Peyer's patch (tissue), 4 donors: Measurements from ENCODE around the gene DSG1. TPM values are rescaled to one million over a fixed set of nuclear protein-coding genes. Genes with fewer than 3 reads are reported as not detected.

Experiments
- DNase-seq, 3 donors: peaks; one replicate each; pipeline ENCODE4 v3.0.0-alpha.2; 2017 to 2019
- H3K27ac ChIP-seq, 4 donors: fragments of 200-600 bp; sonication (generic); one replicate each; pipeline ENCODE4 v1.5.1; 2016 to 2019
- H3K27me3 ChIP-seq, 2 donors: fragments of 200-600 bp; sonication (generic); one replicate each; pipeline ENCODE4 v1.5.1; 2019
- H3K36me3 ChIP-seq, 3 donors: fragments of 200-600 bp; sonication (generic); one replicate each; pipeline ENCODE4 v1.5.1; 2016 to 2019
- H3K4me1 ChIP-seq, 4 donors: fragments of 200-600 bp; sonication (generic); one replicate each; pipeline ENCODE4 v1.5.1; 2016 to 2019
- H3K4me3 ChIP-seq, 4 donors: fragments of 200-600 bp; sonication (generic); 1 replicate in 3 of 4; 2 replicates in 1 of 4; pipeline ENCODE4 v1.5.1; 2016 to 2019; ENCODE audit warnings: mild to moderate bottlenecking in 1 of 4
- H3K9me3 ChIP-seq, 4 donors: fragments of 200-600 bp; sonication (generic); one replicate each; pipeline ENCODE4 v1.5.1; 2016 to 2019; ENCODE audit warnings: mild to moderate bottlenecking in 1 of 4
- POLR2A ChIP-seq, 2 donors: fragments of 450-650 bp; IDR thresholded peaks; one replicate each; pipeline ENCODE4 v1.5.1; 2017; ENCODE audit warnings: antibody characterized with exemption in 2 of 2, mild to moderate bottlenecking in 2 of 2, moderate library complexity in 2 of 2
- total RNA-seq, 4 donors: library from RNA; depleted of rRNA; stranded (reverse); fragments of >200 nt; gene quantifications; one replicate each; pipeline ENCODE4 v1.1.0, GENCODE V29; 2016
- TF ChIP-seq, protein P1 (sequence below), 6 experiments: fragments of 450-650 bp in 4 of 6; fragments of 200-600 bp in 2 of 6; sonication (generic) in 1 of 6; IDR thresholded peaks; one replicate each; pipeline ENCODE4 v1.5.1; 2017 to 2019; ENCODE audit warnings: antibody characterized with exemption in 6 of 6, mild to moderate bottlenecking in 3 of 6, moderate library complexity in 1 of 6

The DSG1 gene
- total RNA-seq, 4 donors from 2014 or later = 0.27 to 0.38 TPM; not detected in 2

GRCh38 chr18:31371989-31372388 is 54.0 kb downstream of the DSG1 start:
- no peaks in the 10 kb centered on the region for H3K27me3 ChIP-seq
- H3K27ac ChIP-seq = no peak overlapping the region
- TF ChIP-seq, protein P1, sequence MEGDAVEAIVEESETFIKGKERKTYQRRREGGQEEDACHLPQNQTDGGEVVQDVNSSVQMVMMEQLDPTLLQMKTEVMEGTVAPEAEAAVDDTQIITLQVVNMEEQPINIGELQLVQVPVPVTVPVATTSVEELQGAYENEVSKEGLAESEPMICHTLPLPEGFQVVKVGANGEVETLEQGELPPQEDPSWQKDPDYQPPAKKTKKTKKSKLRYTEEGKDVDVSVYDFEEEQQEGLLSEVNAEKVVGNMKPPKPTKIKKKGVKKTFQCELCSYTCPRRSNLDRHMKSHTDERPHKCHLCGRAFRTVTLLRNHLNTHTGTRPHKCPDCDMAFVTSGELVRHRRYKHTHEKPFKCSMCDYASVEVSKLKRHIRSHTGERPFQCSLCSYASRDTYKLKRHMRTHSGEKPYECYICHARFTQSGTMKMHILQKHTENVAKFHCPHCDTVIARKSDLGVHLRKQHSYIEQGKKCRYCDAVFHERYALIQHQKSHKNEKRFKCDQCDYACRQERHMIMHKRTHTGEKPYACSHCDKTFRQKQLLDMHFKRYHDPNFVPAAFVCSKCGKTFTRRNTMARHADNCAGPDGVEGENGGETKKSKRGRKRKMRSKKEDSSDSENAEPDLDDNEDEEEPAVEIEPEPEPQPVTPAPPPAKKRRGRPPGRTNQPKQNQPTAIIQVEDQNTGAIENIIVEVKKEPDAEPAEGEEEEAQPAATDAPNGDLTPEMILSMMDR (IDR thresholded peaks at IDR 0.05) = no peak
- TF ChIP-seq POLR2A (IDR thresholded peaks at IDR 0.05) = no peak
- no peaks in the 10 kb centered on the region for H3K9me3 ChIP-seq
- H3K4me1 ChIP-seq = no peaks in the 10 kb centered on the region
- no peaks in the 10 kb centered on the region for H3K36me3 ChIP-seq
- no peak overlapping the region for H3K4me3 ChIP-seq
- no peak for DNase-seq

- TF ChIP-seq, protein P1 (IDR thresholded peaks at IDR 0.05) = no peak
- no peak for TF ChIP-seq POLR2A (IDR thresholded peaks at IDR 0.05)
- Histone ChIP-seq H3K4me1 (no peaks in the 10 kb centered on the region), H3K4me3 (no peak overlapping the region), H3K27me3 (no peaks in the 10 kb centered on the region), H3K36me3 (no peaks in the 10 kb centered on the region), H3K9me3 (no peaks in the 10 kb centered on the region), H3K27ac (no peak overlapping the region)
- DNase-seq = no peak
Observed at GRCh38 chr18:31373641-31374040, 55.7 kb downstream of the DSG1 start.

- H3K36me3 ChIP-seq = no peaks in the 10 kb centered on the region
- no peak for TF ChIP-seq POLR2A (IDR thresholded peaks at IDR 0.05)
- TF ChIP-seq, protein P1 (IDR thresholded peaks at IDR 0.05) = no peak
- H3K4me1 ChIP-seq = no peaks in the 10 kb centered on the region
- DNase-seq = no peak
- H3K27me3 ChIP-seq = no peaks in the 10 kb centered on the region
- H3K4me3 ChIP-seq = no peak within 1 kb of the TSS
- H3K9me3 ChIP-seq = no peaks in the 10 kb centered on the region
- no peak within 1 kb of the TSS for H3K27ac ChIP-seq
Observed at GRCh38 chr18:31376477-31376876, 58.5 kb downstream of the DSG1 start, which contains the start of gene DSG4. TSS of gene DSG4 (plus strand) at chr18:31376777. CDS start at chr18:31376912, 135 bp downstream.

DNA sequence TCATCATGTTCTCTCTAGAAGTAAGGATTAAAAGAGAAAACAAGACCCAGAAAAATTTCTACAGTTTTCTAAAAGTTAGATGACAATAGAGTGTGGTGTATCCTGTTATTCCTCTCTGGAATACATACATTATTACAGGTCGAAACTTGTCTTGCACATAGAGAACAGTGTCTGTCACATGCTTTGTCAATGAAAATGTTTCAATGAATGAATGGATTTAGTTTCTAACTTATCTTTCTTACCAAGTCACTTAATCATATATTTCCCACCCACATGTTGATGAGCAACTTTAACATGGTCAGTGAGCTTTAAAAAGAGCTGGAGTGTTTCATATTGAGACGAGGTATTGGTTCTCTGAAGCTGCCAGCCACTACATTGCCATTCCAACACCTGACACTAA is 63.0 kb downstream of the DSG1 start:
- no peak for TF ChIP-seq POLR2A (IDR thresholded peaks at IDR 0.05)
- TF ChIP-seq, protein P1 (IDR thresholded peaks at IDR 0.05) = no peak
- no peak for DNase-seq
- H3K9me3 ChIP-seq = no peaks in the 10 kb centered on the region

DNA sequence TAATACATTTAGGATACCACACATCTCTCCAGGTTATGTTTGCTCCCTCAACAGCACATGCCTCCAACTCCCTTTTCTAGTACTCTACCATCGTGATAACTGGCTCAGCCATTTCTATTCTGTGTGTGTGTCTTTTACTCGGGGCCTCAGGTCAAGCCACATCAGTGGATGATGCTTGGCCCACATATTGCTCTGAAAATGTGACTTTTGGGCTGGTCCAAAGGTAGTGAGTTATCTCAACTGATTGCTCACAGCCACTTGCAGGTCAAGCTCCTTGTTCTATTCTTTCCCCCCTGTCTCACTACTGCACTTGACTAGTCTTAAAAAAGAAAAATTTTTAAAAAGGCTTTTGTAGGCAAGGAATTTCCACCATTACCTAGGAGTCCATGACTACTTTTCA is 64.1 kb downstream of the DSG1 start:
- no peaks in the 10 kb centered on the region for H3K27me3 ChIP-seq
- H3K4me1 ChIP-seq = no peaks in the 10 kb centered on the region
- no peak for DNase-seq
- no peak overlapping the region for H3K4me3 ChIP-seq
- no peaks in the 10 kb centered on the region for H3K9me3 ChIP-seq
- H3K36me3 ChIP-seq = no peaks in the 10 kb centered on the region
- no peak overlapping the region for H3K27ac ChIP-seq
- TF ChIP-seq, protein P1 (IDR thresholded peaks at IDR 0.05) = no peak
- no peak for TF ChIP-seq POLR2A (IDR thresholded peaks at IDR 0.05)

More for the DNA sequence above, 63.0 kb downstream of the DSG1 start:
- Histone ChIP-seq H3K36me3 (no peaks in the 10 kb centered on the region), H3K27me3 (no peaks in the 10 kb centered on the region), H3K27ac (no peak overlapping the region), H3K4me3 (no peak overlapping the region), H3K4me1 (no peaks in the 10 kb centered on the region)

DNA sequence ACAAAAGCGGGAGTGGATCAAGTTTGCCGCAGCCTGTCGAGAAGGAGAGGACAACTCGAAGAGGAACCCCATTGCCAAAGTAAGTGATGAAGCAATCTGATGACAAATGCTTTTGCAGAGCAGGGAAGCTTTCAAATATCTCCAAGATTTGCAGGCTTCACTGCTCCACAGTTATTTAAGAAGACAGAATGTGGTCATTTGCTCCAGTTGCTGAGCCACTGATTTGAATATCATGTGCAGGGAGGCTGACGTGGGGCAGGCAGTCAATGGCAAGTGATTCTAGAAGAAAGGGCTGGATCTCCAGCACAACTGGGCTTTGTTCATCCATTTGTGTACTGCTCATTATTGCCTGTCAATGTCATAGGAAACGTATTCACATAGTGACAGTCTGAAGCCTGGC is 68.8 kb downstream of the DSG1 start:
- TF ChIP-seq, protein P1 (IDR thresholded peaks at IDR 0.05) = no peak
- no peak for TF ChIP-seq POLR2A (IDR thresholded peaks at IDR 0.05)
- Histone ChIP-seq H3K27ac (no peak overlapping the region), H3K4me3 (no peak overlapping the region), H3K9me3 (no peaks in the 10 kb centered on the region), H3K27me3 (no peaks in the 10 kb centered on the region), H3K4me1 (no peaks in the 10 kb centered on the region), H3K36me3 (no peaks in the 10 kb centered on the region)
- DNase-seq = no peak
